Osteocyte (in vitro differentiated cells): ENCODE data around the gene NELFB. TPM values are rescaled to one million over a fixed set of nuclear protein-coding genes. Genes with fewer than 3 reads are reported as not detected.

Source experiments
- DNase-seq: peaks from one replicate; pipeline ENCODE4 v3.0.0; 2021; ENCODE audit warnings: mixed read lengths; ENCODE audit not compliant: unreplicated experiment; ENCODE audit errors: extremely low spot score
- H3K27ac Mint-ChIP-seq: one replicate; pipeline ENCODE4 v1.8.0; 2021; ENCODE audit warnings: mild to moderate bottlenecking, mixed read lengths; ENCODE audit not compliant: unreplicated experiment
- H3K27me3 Mint-ChIP-seq: one replicate; pipeline ENCODE4 v1.8.0; 2021; ENCODE audit warnings: mixed read lengths; ENCODE audit not compliant: unreplicated experiment
- H3K36me3 Mint-ChIP-seq: one replicate; pipeline ENCODE4 v1.8.0; 2021; ENCODE audit warnings: mixed read lengths; ENCODE audit not compliant: unreplicated experiment
- H3K4me1 Mint-ChIP-seq: one replicate; pipeline ENCODE4 v1.8.0; 2021; ENCODE audit warnings: mixed read lengths; ENCODE audit not compliant: unreplicated experiment
- H3K4me3 Mint-ChIP-seq: one replicate; pipeline ENCODE4 v1.8.0; 2021; ENCODE audit warnings: mild to moderate bottlenecking, moderate library complexity, mixed read lengths; ENCODE audit not compliant: unreplicated experiment
- H3K9me3 Mint-ChIP-seq: one replicate; pipeline ENCODE4 v1.8.0; 2021; ENCODE audit warnings: mixed read lengths; ENCODE audit not compliant: unreplicated experiment
- total RNA-seq: library from RNA; stranded (reverse); gene quantifications from 2 replicates; pipeline ENCODE4 v1.2.1, GENCODE V29; 2021
- TF ChIP-seq, protein P1 (sequence below): fragments of 200-600 bp; sonication (generic); IDR thresholded peaks from 2 replicates; pipeline ENCODE4 v1.5.0; 2021; ENCODE audit warnings: antibody characterized with exemption, mild to moderate bottlenecking, moderate library complexity

The NELFB gene
- total RNA-seq, 1 donor from 2014 or later, result 54.1 TPM

DNA sequence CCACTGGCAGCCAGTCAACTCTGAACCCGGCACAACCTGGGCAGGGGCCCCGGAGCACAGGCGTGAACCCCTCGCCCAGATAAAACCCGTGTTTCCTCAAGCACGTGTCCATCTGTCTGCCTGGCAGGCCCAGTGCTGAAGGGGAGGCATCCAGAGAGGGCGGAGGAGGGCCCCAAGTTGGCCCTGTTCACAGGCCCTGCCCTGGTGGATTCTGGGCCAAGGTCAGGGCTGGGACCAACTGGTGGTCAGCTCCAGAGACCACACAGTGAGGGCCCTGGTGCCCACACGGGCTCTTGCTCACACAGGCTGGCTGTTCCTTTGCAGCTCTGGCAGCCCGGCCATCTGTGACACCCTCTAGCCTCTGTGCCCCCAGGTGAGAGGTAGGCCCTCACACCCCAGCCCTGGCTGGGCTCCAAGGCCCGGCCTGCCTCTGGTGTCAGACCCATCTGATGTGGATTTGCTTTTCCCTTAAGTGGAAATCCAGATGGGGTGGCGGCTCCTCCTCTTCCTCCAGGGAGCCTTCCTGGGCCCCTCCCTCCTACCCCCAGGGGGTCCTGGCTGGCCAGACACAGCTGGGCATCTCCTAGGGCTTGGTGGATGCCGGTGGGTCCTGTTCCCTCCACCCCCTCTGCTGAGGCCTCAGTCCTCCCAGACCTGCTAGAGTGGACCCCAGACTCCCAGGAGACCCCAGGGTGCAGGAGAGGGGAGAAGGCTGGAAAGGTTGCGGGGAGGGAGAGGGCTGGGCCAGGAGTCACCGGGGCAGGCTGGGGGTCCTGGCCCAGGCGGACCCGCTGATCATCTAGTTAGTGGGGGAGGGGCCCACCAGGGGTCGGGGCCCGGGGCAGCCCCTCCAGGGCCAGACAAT is 4.6 kb upstream of the NELFB start:
- TF ChIP-seq, protein P1, sequence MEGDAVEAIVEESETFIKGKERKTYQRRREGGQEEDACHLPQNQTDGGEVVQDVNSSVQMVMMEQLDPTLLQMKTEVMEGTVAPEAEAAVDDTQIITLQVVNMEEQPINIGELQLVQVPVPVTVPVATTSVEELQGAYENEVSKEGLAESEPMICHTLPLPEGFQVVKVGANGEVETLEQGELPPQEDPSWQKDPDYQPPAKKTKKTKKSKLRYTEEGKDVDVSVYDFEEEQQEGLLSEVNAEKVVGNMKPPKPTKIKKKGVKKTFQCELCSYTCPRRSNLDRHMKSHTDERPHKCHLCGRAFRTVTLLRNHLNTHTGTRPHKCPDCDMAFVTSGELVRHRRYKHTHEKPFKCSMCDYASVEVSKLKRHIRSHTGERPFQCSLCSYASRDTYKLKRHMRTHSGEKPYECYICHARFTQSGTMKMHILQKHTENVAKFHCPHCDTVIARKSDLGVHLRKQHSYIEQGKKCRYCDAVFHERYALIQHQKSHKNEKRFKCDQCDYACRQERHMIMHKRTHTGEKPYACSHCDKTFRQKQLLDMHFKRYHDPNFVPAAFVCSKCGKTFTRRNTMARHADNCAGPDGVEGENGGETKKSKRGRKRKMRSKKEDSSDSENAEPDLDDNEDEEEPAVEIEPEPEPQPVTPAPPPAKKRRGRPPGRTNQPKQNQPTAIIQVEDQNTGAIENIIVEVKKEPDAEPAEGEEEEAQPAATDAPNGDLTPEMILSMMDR, result no peak
- no peak for DNase-seq
- Mint-ChIP-seq H3K4me1 (peaks cover 10% of the 10 kb centered on the region), H3K36me3 (no peaks in the 10 kb centered on the region), H3K27ac (no peak overlapping the region), H3K9me3 (no peaks in the 10 kb centered on the region), H3K4me3 (no peak overlapping the region), H3K27me3 (no peaks in the 10 kb centered on the region)

DNA sequence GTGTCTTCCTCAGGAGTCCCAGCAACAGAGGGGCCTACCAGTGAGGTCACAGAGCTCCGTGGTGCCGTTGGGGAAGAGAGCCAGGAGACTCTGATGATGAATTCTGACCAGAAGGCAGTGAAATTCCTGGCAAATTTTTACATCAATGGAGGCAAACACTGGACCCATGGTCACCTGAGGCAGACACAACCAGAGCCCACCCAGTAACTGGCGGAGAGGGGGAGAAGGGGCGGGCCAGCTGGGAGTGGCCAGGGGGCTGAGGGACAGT is 4.0 kb upstream of the NELFB start, which contains the start of gene STPG3:
Gene STPG3, plus strand, starts transcription at position 93 of the 268 bp plus-strand sequence. Its CDS starts 1 bp downstream, at position 94.
- TF ChIP-seq, protein P1, result no peak
- Mint-ChIP-seq H3K36me3 (no peaks in the 10 kb centered on the region), H3K4me1 (peaks cover 11% of the 10 kb centered on the region), H3K27ac (no peak within 1 kb of the TSS), H3K9me3 (no peaks in the 10 kb centered on the region), H3K27me3 (no peaks in the 10 kb centered on the region), H3K4me3 (no peak within 1 kb of the TSS)
- no peak for DNase-seq

DNA sequence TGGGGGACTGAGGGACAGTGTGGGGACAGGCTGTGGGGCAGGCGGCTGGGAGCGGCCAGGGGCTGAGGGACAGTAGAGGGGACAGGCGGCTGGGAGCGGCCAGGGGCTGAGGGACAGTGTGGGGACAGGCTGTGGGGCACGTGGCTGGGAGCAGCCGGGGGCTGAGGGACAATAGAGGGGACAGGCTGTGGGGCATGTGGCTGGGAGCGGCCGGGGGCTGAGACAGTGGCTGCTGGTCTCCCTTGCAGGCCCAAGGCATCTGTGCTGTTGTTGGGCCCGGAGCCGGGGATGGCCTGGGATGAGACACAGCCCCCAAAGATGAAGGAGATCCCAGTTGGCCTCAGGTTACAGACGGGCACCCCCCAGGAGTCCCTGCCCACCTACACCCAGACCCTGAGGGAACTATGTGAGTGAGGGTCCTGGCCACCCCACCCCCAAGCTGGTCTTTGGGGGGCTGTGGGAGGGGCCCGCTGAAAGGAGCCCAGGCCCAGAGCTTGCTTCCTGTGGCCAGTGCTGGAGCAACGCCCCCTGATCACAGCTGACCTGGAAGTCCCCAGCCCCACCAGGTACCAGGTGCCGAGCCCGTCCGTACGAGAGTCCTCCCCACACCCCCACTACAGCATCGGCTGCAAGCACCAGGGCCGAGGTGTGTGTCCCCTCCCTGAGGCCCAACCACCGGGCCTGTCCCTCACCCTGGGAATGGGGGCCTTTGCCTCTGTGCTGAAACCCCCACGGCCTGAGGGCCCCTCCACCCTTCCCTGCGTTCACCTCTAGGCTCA is 3.4 kb upstream of the NELFB start:
- H3K36me3 Mint-ChIP-seq, result no peaks in the 10 kb centered on the region
- H3K27ac Mint-ChIP-seq, result no peak overlapping the region
- TF ChIP-seq, protein P1, result no peak
- DNase-seq, result no peak
- H3K9me3 Mint-ChIP-seq, result no peaks in the 10 kb centered on the region
- no peaks in the 10 kb centered on the region for H3K27me3 Mint-ChIP-seq
- H3K4me1 Mint-ChIP-seq, result peaks cover 16% of the 10 kb centered on the region
- no peak overlapping the region for H3K4me3 Mint-ChIP-seq

DNA sequence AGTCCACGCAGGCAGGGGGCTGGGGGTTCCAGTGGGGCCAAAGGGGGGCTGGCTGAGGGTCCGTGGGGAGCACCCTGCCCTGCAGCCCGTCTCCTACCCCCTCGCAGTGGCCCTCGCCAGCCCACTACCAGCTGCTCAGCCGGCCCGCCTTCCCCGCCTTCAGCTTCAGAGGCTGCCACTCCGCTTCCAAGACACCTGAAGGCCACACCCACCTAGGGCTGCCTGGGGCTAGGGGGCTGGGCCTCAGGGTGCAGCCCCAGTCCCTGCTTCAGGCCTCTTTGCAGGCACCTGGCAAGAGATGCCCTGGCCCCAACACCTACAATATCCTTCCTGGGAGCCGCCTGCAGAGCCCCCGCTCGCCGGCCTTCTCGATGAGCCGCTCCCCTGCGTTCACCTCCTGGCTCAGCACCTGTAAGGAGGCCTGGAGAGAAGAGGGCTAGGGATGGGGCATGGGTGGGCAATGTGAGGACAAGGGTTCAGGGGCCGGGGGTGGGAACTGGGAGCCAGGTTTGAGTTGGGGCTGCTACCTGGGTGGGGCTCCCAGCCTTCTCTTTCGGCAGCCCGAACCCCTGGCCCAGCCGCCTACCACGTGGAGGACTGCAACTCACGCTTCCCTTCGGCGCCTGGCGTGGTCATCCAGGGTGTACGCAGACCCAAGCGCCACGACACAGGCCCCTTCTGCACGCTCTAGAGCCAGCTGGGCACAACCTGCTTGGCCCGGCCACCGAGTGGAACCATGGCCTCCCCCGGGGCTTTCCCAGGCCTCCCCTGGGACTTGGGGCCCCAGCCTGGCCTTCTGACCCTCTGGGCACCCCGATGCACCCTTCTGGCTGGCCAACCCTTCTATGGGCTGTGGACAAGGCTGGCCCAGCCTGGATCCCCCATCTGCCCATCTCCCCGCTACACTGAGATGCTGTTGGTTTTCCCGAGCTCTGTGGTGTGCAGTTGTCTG is 2.3 kb upstream of the NELFB start:
- H3K27me3 Mint-ChIP-seq, result no peaks in the 10 kb centered on the region
- TF ChIP-seq, protein P1, result no peak
- H3K9me3 Mint-ChIP-seq, result no peaks in the 10 kb centered on the region
- no peaks in the 10 kb centered on the region for H3K36me3 Mint-ChIP-seq
- peaks cover 15% of the 10 kb centered on the region for H3K4me1 Mint-ChIP-seq
- no peak for DNase-seq
- no peak overlapping the region for H3K27ac Mint-ChIP-seq
- no peak overlapping the region for H3K4me3 Mint-ChIP-seq
